Medulla oblongata (tissue), 1 donor: ENCODE measurements around the gene USP12.
"Not testable (repeated sequence)": the region's sequence is repeated elsewhere in the genome, so short reads cannot be mapped to it uniquely, and the experiment has no call there.

Source experiments
- DNase-seq: peaks from one replicate; pipeline ENCODE4 v3.0.0-alpha.2; 2015; ENCODE audit errors: extremely low spot score

Gene USP12

GRCh38 chr13:27079421-27079958 lies 92.1 kb downstream of the USP12 start:
- DNase-seq: no peak

- DNase-seq: no peak
Observed at GRCh38 chr13:27077451-27077850, 94.2 kb downstream of the USP12 start.

GRCh38 chr13:27076421-27076820 lies 95.2 kb downstream of the USP12 start:
- no peak for DNase-seq

GRCh38 chr13:27073186-27073585 lies 98.4 kb downstream of the USP12 start:
- no peak for DNase-seq

GRCh38 chr13:27066123-27066522 lies 105.5 kb downstream of the USP12 start:
- not testable (repeated sequence) for DNase-seq

- no peak for DNase-seq
Observed at GRCh38 chr13:27065582-27065981, 106.0 kb downstream of the USP12 start.

GRCh38 chr13:27064252-27064995 lies 107.2 kb downstream of the USP12 start:
- DNase-seq: no peak

- no peak for DNase-seq
Observed at GRCh38 chr13:27057817-27058216, 113.8 kb downstream of the USP12 start.

- DNase-seq: no peak
Observed at GRCh38 chr13:27055526-27055925, 116.1 kb downstream of the USP12 start.

GRCh38 chr13:27054760-27055159 lies 116.9 kb downstream of the USP12 start:
- DNase-seq: no peak

GRCh38 chr13:27053902-27054595 lies 117.6 kb downstream of the USP12 start:
- no peak for DNase-seq

- DNase-seq: no peak
Observed at GRCh38 chr13:27053210-27053884, 118.3 kb downstream of the USP12 start.

- no peak for DNase-seq
Observed at GRCh38 chr13:27052551-27053208, 118.9 kb downstream of the USP12 start.

- no peak for DNase-seq
Observed at GRCh38 chr13:27047081-27047480, 124.5 kb downstream of the USP12 start.

- no peak for DNase-seq
Observed at GRCh38 chr13:27044837-27045570, 126.6 kb downstream of the USP12 start.

GRCh38 chr13:27043013-27043412 lies 128.6 kb downstream of the USP12 start:
- DNase-seq: peak; percentile 86

GRCh38 chr13:27041341-27041740 lies 130.3 kb downstream of the USP12 start:
- no peak for DNase-seq

- no peak for DNase-seq
Observed at GRCh38 chr13:27040826-27041108, 130.8 kb downstream of the USP12 start.

- DNase-seq: no peak
Observed at GRCh38 chr13:27039171-27039701, 132.4 kb downstream of the USP12 start.

GRCh38 chr13:27038323-27038722 lies 133.3 kb downstream of the USP12 start:
- DNase-seq: no peak

- no peak for DNase-seq
Observed at GRCh38 chr13:27037571-27037970, 134.0 kb downstream of the USP12 start.
